ENCODE results near the gene RERE.
"Not testable (repeated sequence)": the region's sequence is repeated elsewhere in the genome, so short reads cannot be mapped to it uniquely, and the experiment has no call there.

Gene RERE

GRCh38 chr1:8712413-8713231 lies 104.8 kb downstream of the RERE start:
- peak; percentile 21 for DNase-seq

GRCh38 chr1:8711873-8712412 lies 105.5 kb downstream of the RERE start:
- no peak for DNase-seq

GRCh38 chr1:8711151-8711550 lies 106.3 kb downstream of the RERE start:
- no peak for DNase-seq

GRCh38 chr1:8708259-8708658 lies 109.2 kb downstream of the RERE start:
- no peak for DNase-seq

GRCh38 chr1:8706995-8707396 lies 110.4 kb downstream of the RERE start:
- no peak for DNase-seq

- DNase-seq, result no peak
These were observed 111.1 kb downstream of the RERE start for GRCh38 chr1:8706291-8706690.

- no peak for DNase-seq
These were observed 112.5 kb downstream of the RERE start for GRCh38 chr1:8704866-8705506.

GRCh38 chr1:8702850-8703810 lies 114.3 kb downstream of the RERE start:
- peak; percentile 57 for DNase-seq

GRCh38 chr1:8702472-8702849 lies 115.0 kb downstream of the RERE start:
- no peak for DNase-seq

GRCh38 chr1:8701794-8702471 lies 115.5 kb downstream of the RERE start:
- no peak for DNase-seq

GRCh38 chr1:8699679-8700078 lies 117.8 kb downstream of the RERE start:
- DNase-seq, result no peak

- DNase-seq, result no peak
These were observed 118.4 kb downstream of the RERE start for GRCh38 chr1:8698937-8699447.

GRCh38 chr1:8698012-8698630 lies 119.3 kb downstream of the RERE start:
- DNase-seq, result no peak

- not testable (repeated sequence) for DNase-seq
These were observed 122.0 kb downstream of the RERE start for GRCh38 chr1:8695442-8695841.

GRCh38 chr1:8693107-8693506 lies 124.3 kb downstream of the RERE start:
- DNase-seq, result no peak

- DNase-seq, result no peak
These were observed 125.8 kb downstream of the RERE start for GRCh38 chr1:8691662-8692061.

GRCh38 chr1:8690253-8690525 lies 127.3 kb downstream of the RERE start:
- no peak for DNase-seq

GRCh38 chr1:8689431-8690252 lies 127.8 kb downstream of the RERE start:
- DNase-seq, result no peak

- DNase-seq, result no peak
These were observed 129.9 kb downstream of the RERE start for GRCh38 chr1:8687538-8687937.

GRCh38 chr1:8687039-8687438 lies 130.4 kb downstream of the RERE start:
- no peak for DNase-seq

GRCh38 chr1:8685463-8685862 lies 132.0 kb downstream of the RERE start:
- DNase-seq, result no peak
